NCI-H187 (cell line): ENCODE data around the gene MBTD1.
A peak's percentile ranks its signal among the peaks of the same experiment; 100 is the strongest.
"Not testable (repeated sequence)": the region's sequence is repeated elsewhere in the genome, so short reads cannot be mapped to it uniquely, and the experiment has no call there.

Experiments
- DNase-seq, 2 experiments: peaks; one replicate each; lab custom pipeline; 2025; lab: John Stamatoyannopoulos, UW

MBTD1 gene

GRCh38 chr17:51188271-51188833 is 71.5 kb downstream of the MBTD1 start:
- no peak for DNase-seq

GRCh38 chr17:51185763-51186332 is 74.0 kb downstream of the MBTD1 start:
- no peak for DNase-seq

DNA sequence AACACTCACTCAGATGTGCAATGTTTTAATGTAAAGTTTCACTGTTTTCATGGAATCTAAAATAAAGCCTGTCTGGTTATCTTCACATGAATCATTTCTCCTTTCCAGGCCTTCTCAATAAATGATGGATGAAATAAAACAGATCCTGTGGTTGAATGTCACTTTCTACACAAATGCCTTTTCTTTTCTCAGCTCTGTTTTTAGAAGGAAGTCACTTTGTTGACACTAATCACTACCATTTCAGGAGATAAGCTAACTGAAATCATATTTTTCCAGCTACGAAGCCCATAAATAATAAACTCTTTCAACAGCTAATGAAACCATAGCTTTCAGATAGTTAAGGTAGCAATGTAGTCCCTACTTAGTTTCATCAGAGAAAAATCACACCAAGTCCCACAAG is 75.7 kb downstream of the MBTD1 start:
- no peak for DNase-seq

GRCh38 chr17:51180486-51180885 is 79.4 kb downstream of the MBTD1 start:
- DNase-seq: no peak

DNA sequence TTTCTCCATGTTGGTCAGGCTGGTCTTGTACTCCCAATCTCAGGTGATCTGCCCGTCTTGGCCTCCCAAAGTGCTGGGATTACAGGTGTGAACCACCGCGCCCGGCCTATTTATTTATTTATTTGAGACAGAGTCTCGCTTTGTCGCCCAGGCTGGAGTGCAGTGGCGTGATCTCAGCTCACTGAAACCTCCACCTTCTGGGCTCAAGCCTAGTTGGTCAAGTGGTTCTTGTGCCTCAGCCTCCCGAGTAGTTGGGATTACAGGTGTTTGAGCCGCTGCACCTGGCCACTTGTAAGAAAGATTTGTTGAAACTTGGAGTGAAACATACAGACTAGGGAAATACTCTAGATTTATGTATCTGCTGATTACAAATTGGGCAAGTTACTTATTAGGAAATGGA is 87.8 kb downstream of the MBTD1 start:
- not testable (repeated sequence) for DNase-seq

- DNase-seq: no peak
These were observed 89.1 kb downstream of the MBTD1 start for GRCh38 chr17:51170736-51171135.

- no peak for DNase-seq
These were observed 90.5 kb downstream of the MBTD1 start for GRCh38 chr17:51169340-51169739.

GRCh38 chr17:51166987-51167931 is 92.6 kb downstream of the MBTD1 start:
- peak in 1 of 2 experiments; percentile 3 for DNase-seq

- peak; percentile 42 to 72 for DNase-seq
These were observed 93.5 kb downstream of the MBTD1 start, which contains the start of gene NME2 for GRCh38 chr17:51166198-51166986. Gene NME2 (plus strand): TSS chr17:51166411. CDS start chr17:51166831, 420 bp downstream.

- no peak for DNase-seq
These were observed 94.1 kb downstream of the MBTD1 start for GRCh38 chr17:51165680-51166197.

DNA sequence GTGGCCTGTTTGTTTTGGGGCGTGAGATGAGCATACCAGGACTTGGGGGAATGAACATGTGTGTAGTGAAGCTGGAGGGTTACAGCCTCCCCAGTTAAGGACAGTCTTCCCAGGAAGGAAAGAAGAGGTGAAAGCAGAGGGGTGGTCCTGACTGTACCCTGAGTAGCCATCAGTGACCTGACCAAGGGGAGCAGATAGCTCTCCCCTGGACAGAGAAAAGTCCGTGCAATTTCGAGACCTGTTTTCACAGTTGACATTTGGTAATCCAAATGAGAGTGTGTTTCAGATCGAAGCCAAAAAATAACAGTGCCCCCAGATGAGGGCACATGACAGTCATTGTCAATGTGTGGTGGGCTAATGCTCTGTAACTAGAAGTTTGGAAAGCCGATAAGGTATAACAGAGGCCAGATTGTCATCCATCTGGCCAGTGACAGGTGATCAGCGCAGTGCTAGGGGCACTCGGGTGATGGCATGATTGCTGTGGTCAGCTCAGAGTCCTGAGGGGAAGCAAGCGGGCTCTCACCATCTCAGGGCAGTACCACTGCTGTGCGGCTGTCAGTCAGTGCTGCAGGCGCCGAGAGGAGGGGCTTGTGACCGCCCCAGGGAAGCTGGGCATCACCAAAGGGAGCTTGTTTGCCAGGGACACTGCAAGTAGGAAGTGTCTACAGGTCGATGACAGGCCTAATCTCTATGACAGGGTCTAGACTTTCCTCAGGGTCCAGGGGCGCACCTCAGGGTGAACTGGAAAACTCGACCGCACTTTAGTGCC is 94.8 kb downstream of the MBTD1 start:
- no peak for DNase-seq

GRCh38 chr17:51161541-51161940 is 98.3 kb downstream of the MBTD1 start:
- DNase-seq: no peak

DNA sequence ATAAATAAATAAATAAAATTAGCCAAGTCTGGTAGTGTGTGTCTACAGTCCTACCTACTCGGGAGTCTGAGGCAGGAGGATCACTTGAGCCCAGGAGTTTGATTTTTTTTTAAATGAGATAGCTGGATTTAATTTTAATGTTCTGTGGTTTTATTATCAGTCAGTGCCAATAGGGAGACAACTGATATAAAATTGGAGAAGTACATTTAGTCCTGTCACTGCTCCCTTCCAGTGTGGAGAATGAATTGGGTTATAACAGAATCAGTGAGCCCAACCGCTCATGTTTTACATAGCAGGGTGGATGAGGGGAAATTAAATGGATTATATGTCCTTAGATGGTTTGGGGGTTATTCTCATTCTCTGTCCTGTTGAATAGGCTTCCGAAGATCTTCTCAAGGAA is 100.2 kb downstream of the MBTD1 start:
- DNase-seq: no peak

DNA sequence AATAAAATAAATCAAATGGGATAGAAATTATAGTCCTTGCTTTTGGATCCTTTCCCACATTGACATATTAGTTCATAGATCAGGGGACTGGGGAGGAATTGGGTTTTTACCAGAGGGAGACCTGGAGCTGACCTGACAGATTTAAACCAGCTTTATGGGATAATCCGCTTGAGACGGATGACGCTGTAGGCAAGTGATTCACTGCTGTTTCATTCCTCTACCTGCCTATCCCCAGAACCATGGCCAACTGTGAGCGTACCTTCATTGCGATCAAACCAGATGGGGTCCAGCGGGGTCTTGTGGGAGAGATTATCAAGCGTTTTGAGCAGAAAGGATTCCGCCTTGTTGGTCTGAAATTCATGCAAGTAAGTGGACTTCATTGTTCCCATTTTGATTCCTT is 104.4 kb downstream of the MBTD1 start:
- no peak for DNase-seq

- peak in 1 of 2 experiments; percentile 12 for DNase-seq
These were observed 105.7 kb downstream of the MBTD1 start for GRCh38 chr17:51154176-51154575.

DNA sequence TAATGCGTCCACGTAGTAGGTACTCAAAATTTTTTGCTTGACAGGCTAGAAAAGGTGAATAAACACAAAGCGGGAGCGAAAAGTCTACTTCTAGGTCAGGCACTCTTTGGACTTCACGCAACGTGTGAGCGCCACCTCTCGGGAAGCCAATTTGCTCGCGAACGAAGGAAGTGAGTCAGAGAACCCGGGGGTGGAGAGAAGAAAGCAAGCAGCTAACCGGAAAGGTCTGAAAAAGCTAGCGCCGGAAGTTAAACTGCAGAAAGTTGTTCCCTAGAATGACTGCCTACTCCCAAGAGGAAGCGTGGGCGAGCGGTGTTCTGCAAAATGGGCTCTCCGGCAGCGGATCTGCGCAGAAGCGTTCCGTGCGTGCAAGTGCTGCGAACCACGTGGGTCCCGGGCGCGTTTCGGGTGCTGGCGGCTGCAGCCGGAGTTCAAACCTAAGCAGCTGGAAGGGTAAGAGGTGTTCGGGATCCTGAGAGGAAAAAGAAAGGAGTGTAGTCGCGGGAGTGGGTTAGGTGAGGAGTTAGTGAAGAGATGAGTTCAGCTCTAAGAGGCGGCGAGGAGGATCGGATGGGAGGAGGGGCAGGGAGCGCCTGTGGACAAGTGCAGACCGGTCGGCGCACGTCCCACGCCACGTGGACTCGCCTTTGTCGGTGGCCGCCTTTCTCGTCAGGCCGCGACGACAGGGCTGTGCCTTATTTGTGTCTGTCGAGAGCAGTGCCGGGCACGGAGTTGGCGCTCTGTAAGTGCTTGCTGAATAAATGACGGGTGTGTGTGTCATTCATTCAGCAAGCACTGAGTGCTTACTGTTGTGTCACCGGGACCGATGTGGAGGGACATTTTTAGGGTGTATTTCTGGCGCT is 106.4 kb downstream of the MBTD1 start, which contains the start of gene NME1:
TSS of gene NME1 (plus strand) at position 350 of the 863 bp plus-strand sequence. CDS start 2,096 bp downstream, outside the sequence.
- peak; percentile 91 to 92 for DNase-seq

GRCh38 chr17:51152766-51153209 is 107.1 kb downstream of the MBTD1 start:
- DNase-seq: no peak

DNA sequence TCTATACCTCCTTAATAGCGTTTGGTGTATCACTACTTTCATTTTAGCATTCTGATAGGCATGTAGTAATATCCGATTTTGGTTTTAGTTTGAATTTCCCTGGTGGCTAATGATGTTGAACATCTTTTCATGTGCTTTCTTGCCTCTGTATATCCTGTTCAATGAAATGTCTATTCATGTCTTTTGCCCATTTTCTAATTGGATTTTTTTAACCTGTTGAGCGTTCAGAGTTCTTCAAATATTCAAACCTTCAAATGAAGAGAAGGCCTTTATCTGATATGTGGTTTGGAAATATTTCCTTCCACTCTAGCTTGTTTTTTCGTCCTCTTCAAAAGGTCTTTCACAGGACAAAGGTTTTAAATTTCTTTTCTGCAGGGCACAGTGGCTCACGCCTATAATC is 108.9 kb downstream of the MBTD1 start:
- no peak for DNase-seq

DNA sequence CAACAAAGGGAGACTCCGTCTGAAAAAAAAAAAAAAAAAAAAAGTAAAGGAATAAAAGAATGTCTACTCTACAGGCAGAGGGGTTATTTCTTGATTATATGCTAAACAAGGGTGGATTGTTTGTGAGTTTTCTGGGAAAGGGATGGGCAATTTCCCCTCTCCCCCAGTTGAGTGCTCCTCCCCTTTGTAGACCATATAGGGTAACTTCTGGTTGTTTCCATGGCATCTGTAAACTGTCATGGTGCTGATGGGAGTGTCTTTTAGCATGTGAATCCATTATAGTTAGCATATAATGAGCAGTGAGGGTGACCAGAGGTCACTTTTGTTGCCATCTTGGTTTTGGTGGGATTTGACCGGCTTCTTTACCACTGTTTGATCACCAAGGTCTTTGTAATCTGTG is 110.7 kb downstream of the MBTD1 start:
- DNase-seq: no peak

DNA sequence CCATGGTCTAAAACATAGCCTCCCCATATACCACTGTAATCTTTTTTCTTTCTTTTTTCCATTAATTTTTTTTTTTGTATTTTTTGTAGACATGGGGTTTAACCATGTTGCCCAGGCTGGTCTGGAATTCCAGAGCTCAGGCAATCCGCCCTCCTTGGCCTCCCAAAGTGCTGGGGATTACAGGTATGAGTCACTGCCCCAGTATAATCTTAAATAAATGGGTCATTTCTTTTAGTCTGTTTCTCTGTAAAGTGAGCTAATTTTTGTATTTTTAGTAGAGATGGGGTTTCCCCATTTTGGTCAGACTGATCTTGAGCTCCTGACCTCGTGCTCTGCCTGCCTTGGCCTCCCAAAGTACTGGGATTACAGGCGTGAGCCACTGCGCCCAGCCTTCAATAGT is 112.2 kb downstream of the MBTD1 start:
- no peak for DNase-seq
